Spleen (tissue), 7 donors: Measurements from ENCODE around the gene HORMAD2.

Experiments used
- CTCF ChIP-seq, 11 experiments: fragments of 200-600 bp in 7 of 11; fragments of 450-650 bp in 4 of 11; sonication (generic) in 4 of 11; IDR thresholded peaks in 8 of 11; conservative IDR thresholded peaks in 3 of 11; 1 replicate in 7 of 11; 2 replicates in 4 of 11; pipeline versions ENCODE4 v1.4.0 to v1.8.0; 2016 to 2021; ENCODE audit warnings: antibody characterized with exemption in 11 of 11, inconsistent platforms in 4 of 11, mild to moderate bottlenecking in 1 of 11
- POLR2A ChIP-seq, 3 donors: fragments of 450-650 bp; IDR thresholded peaks; one replicate each; pipeline ENCODE4 v1.5.1; 2017; ENCODE audit warnings: antibody characterized with exemption in 3 of 3, mild to moderate bottlenecking in 1 of 3
- POLR2AphosphoS5 ChIP-seq, 3 donors: sonication (generic); formaldehyde crosslinking; IDR thresholded peaks; one replicate each; pipeline ENCODE4 v1.5.1; 2017; ENCODE audit warnings: antibody characterized with exemption in 3 of 3
- donor health status: DM: no; HTN: no; CAD: no; lungs with moderate emphysema.
- donor health status: DM: no; HTN: no; CAD: no.
- donor health status: DM: no; HTN: no; CAD: no.

- no peak for TF ChIP-seq CTCF (IDR thresholded peaks at IDR 0.05 in 8 of 11, conservative IDR thresholded peaks at IDR 0.05 in 3 of 11)
- TF ChIP-seq POLR2A (IDR thresholded peaks at IDR 0.05), result no peak
- no peak for TF ChIP-seq POLR2AphosphoS5 (IDR thresholded peaks at IDR 0.05)
Observed at GRCh38 chr22:30196880-30197336, 116.6 kb downstream of the HORMAD2 start.
